Hepatocyte (in vitro differentiated cells): Measurements from ENCODE around the gene PCGF5.

ENCODE experiments used
- EZH2 ChIP-seq: fragments of 200-600 bp; sonication (generic); IDR thresholded peaks from 2 replicates; pipeline ENCODE4 v1.6.1; 2016; ENCODE audit warnings: antibody characterized with exemption, mild to moderate bottlenecking, borderline replicate concordance
- EZH2phosphoT487 ChIP-seq: fragments of 200-600 bp; sonication (generic); IDR thresholded peaks from one replicate; pipeline ENCODE4 v1.6.1; 2018; ENCODE audit warnings: antibody characterized with exemption, mild to moderate bottlenecking, low read depth, moderate library complexity; ENCODE audit not compliant: unreplicated experiment, severe bottlenecking
- TF ChIP-seq, protein P1 (sequence below): fragments of 200-600 bp; sonication (generic); IDR thresholded peaks from 2 replicates; pipeline ENCODE4 v1.5.1; 2016; ENCODE audit warnings: antibody characterized with exemption, mild to moderate bottlenecking; ENCODE audit not compliant: poor library complexity

DNA sequence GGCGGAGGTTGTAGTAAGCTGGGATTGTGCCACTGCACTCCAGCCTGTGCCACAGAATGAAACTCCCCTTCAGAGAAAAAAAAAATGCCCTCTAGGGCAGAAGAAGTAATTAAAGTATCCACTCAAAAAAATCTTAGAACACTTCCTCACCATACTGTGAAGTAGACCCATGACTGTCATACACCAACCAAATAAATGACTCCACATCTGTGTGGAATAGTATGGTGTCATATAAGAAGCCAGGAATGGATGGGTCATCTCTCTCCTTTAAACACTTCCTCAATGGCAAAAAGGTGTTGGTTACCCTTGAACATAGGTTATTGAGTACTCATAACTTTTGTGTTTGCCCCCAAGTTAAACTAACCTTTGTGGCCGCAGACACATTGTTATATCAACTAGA lies 48.1 kb upstream of the PCGF5 start:
- TF ChIP-seq EZH2phosphoT487 (no peak), EZH2 (no peak)
- TF ChIP-seq, protein P1, sequence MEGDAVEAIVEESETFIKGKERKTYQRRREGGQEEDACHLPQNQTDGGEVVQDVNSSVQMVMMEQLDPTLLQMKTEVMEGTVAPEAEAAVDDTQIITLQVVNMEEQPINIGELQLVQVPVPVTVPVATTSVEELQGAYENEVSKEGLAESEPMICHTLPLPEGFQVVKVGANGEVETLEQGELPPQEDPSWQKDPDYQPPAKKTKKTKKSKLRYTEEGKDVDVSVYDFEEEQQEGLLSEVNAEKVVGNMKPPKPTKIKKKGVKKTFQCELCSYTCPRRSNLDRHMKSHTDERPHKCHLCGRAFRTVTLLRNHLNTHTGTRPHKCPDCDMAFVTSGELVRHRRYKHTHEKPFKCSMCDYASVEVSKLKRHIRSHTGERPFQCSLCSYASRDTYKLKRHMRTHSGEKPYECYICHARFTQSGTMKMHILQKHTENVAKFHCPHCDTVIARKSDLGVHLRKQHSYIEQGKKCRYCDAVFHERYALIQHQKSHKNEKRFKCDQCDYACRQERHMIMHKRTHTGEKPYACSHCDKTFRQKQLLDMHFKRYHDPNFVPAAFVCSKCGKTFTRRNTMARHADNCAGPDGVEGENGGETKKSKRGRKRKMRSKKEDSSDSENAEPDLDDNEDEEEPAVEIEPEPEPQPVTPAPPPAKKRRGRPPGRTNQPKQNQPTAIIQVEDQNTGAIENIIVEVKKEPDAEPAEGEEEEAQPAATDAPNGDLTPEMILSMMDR, result no peak
